Medulla oblongata (tissue), 1 donor: ENCODE results near the gene INTS7.
A peak's percentile ranks its signal among the peaks of the same experiment; 100 is the strongest.
"Not testable (repeated sequence)": the region's sequence is repeated elsewhere in the genome, so short reads cannot be mapped to it uniquely, and the experiment has no call there.

Experiments used
- DNase-seq: peaks from one replicate; pipeline ENCODE4 v3.0.0-alpha.2; 2015; ENCODE audit errors: extremely low spot score

The INTS7 gene

DNA sequence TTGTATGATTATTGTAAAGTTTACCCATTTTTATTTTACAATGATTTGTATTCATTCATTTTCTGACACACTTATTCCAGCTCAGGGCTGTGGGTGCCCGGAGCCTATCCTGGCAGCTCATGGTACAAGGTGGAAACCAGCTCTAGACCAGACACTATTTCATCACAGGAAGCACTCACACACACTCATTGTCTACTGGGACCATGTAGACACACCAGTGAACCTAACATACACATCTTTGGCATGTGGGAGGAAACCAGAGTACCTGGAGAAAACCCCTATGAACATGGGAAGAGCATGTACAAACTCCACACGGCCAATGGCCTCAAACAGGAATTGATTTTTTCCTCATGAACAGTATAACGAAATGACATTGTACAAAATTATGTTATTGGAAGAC, 2.5 kb upstream of the INTS7 start:
- no peak for DNase-seq

DNA sequence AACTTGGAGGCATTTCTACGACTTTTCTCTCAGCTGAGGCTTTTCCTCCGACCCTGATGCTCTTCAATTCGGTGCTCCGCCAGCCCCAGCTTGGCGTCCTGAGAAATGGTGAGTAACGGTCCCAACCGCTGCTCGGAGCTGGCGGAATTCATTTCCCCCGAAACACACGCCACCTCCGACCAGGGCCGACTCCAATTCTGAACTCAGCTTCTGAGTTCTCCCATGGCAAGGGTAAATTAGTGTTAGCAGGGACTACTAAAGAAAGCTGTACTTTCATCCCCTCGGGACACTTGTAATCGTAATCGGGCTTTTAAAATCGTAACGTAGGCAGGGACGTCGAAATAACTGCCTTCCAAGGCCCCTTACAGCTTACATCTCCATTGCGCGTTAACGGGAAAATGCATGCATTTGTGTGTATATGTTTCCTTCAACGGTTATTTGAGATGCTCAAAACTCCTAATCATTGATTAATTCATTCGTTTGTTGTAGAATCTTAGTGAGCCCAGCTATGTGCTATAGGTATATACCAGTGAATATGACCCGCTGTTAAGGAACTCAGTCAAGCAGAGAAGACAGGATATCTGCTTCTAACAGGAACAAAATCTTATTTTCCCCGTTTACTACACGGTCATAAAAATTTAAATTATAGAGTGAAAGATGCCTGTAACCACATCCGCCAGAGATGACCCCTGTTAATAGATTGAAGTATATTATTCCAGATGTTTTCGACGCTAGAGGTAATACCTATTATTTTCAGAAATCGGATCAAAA, 663 bp upstream of the INTS7 start:
- DNase-seq, result no peak

DNA sequence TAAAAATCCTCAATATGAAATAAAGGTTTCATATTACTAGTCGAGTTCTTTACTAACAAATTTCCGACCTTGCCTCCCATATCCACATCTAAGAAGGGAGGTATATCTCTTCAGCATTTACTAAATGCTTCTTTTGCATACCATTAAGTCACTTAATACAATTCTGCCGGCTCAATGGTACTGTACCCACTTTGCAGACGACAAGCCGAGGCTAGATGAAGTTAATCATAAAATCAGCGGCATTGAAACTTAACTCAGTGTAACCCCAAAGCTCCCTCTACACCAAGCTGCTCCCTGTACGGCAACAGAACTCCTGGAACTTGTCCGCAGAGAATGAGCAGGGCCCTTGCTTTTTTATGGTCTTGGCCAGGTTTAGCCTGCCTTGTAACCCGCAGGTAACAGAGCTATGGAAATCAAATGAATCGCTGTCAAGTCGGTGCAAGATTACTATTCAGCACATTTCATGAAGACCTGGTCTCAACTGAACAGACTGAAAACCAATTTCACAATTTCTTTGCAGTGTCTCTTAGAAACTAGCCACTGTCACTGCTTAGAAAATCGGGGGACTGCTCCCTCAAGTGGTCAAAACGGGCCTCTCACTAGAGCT, 738 bp downstream of the INTS7 start:
- no peak for DNase-seq

DNA sequence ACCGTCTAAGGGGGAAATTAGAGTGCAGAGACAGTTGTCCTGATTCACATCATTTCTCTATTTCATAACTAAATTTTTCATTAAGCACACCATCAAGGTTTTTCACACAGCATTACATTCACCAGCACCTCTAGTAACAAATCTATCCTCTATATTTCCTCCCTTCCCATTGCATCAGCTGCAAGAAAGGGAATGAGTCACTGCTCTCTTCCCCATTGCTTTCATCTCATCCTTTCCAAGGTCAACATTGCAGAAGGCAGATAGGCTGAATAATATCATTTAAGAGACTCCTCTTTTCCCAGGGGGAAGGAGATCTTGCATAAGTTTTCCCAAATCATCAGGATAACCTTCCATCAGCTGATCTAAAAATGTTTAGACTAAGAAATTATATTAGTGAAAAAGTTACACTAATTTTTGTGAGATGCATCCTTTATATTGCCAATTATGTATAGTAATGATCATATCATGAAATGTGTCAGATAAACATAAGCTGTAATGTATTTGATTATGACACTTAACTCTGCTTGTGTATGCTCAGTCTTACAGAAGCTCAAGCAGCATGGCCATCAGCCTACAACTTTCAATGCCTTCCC, 4.3 kb downstream of the INTS7 start:
- no peak for DNase-seq

DNA sequence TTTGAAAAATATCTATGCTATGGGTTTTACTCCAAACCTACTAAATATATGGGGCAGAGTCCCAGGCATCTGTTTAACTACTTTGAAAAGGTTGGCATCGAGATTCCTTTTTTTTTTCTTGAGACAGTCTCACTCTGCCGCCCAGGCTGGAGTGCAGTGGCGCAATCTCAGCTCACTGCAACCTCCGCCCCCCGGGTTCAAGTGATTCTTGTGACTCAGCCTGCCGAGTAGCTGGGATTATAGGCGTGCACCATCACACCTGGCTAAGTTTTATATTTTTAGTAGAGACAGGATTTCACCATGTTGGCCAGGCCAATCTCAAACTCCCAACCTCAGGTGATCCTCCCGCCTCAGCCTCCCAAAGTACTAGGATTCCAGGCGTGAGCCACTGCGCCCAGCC, 7.6 kb downstream of the INTS7 start:
- DNase-seq, result not testable (repeated sequence)

DNA sequence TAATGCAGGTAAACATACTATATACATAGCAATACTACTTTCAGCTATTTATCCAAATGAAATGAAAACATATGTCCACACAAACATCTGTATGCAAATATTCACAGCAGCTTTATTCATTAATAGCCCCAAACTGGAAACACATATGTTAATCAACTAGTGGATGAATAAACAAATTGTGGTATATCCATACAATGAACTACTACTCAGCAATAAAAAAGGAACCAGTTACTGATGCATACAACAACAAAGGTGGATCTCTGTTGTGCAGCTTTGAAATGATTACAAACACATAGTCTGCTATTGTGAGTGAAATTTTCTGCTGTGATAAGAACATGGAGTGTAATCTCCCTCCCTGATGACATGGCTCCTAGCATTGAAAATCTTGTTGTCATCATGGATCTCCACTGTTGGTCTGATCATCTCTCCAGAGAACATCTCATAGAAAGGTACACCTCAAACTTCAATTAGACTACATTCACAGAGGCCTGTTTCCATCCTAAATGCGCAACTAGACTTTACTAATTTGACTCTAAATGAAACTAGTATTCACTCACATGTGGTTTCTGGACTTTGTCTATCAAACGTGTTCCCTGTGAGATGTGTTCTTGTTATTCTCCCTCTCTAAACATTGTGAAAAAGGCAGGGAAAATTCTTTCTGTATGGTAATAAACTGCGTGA, 10.7 kb downstream of the INTS7 start:
- no peak for DNase-seq

DNA sequence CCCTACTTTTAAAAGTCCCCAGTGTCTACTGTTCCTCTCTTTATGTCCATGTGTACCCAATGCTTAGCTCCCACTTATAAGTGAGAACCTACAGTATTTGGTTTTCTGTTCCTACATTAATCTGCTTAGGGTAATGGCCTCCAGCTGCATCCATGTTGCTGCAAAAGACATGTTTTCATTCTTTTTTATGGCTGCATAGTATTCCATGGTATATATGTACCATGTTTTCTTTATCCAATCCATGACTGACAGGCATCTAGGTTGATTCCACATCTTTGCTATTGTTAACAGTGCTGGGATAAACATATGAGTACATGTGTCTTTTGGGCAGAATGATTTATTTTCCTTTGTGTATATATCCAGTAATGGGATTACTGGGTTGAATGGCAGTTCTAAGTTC, 12.4 kb downstream of the INTS7 start:
- DNase-seq, result not testable (repeated sequence)

DNA sequence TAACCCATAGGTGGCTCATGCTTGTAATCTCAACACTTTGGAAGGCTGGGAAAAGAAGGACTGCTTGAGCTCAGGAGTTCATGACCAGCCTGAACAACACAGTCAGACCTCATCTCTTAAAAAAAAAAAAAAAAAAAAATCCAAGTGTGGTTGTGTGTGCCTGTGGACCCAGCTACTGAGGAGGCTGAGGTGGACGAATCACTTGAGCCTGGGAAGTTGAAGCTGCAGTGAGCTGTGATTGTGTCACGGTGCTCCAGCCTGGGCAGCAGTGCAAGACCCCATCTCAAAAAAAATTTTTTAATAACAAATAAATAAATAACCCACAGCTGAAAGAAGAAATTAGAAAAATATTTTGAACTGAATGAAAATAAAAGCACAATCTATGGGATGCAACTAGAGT, 13.8 kb downstream of the INTS7 start:
- DNase-seq, result no peak

DNA sequence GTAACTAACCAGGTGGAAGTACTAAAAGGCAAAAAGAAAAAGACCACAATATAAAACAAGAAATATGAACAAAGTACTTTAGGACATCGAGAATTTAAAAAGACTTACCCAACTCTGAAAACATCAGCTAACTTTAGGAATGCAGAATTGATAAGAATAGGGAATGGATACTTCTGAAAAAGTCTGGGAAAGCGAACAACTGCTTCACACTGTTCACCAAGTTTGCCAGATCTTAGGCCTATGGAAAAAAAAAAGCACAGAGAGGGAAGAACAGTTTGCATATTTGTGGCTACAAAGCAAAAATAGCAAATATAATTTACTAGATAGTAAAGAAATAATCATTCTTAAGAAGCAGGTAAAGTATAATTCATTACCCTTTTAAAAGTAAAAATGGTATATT, 14.4 kb downstream of the INTS7 start:
- DNase-seq, result no peak

DNA sequence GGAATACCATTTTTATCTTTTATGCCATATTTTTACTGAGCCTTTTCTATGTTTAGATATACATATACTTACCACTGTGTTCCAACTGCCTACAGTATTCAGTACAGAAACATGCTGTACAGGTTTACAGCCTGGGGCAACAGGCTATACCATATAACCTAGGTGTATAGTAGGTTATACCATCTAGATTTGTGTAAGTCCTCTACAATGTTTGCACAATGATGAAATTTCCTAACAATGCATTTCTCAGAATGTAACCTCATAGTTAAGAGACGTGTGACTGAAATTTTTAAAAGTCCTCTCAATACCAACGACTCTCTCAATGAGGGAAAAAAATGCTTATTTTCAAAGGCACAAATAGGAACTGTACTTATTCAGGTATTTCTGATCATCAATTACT, 21.7 kb downstream of the INTS7 start:
- no peak for DNase-seq

DNA sequence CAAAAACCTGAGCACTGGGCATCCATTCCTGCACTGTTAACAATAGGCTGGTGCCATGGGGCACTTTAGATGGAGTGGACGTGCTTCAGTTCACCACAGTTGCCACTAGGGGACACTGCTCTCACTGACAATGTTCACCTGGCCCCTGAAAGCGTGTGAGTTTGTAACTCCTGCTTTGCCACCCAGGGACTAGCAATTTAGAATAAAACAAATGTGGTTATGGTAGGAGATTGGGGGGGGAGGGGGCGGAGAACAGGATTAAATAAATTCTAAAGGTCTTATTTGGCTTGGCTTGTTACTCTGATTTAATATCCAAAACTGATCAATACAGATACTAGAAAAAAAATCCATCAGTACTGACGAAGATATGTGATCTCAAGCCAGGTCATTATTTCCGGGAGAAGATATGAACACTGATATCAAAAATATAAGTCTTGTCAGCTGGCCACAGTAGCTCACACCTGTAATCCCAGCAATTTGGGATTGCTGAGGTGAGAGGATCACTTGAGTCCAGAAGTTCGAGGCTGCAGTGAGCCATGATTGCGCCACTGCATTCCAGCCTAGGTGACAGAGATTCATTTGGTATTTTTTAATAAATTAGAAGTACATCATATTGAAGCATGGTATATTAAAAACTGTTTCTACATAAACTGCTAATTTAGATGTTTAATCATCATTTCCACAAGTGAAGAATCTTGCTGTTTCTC, 23.2 kb downstream of the INTS7 start:
- peak; percentile 75 for DNase-seq

DNA sequence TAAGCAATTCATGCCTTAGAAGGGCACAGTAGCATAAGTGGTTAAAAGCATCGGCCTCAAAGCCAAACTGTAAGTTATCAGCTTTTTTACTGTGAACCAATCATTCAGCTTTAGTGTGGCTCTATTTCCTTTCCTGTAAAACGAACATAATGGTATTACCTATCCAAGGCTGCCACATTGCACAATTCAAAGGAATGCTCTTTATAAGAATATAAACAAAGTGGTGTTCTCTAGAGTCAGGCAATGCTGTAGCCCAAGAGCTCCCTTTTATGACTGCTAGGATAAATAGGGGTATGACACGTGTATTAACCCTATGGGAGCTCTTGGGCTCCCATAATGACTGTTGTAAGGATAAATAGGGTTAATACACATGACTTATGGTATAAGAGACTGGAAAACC, 25.4 kb downstream of the INTS7 start:
- no peak for DNase-seq

DNA sequence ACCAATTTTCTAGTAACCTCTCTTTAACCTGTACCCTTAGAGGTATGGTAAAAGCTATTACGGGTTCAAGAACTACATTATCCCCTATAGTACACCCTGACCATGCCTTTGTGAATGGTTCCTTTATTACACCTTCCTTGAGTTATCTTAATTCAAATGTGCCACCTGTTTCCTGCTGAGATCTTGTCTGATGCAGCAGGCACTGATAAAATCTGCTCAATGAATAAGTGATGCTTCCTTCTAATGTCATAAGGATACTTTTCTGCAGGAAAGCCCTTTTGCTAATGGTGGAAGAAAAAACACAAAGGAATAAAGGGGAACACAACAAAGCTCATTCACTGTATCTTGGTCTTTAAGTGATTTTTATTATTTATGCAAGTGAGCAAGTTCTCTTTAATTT, 25.8 kb downstream of the INTS7 start:
- no peak for DNase-seq

DNA sequence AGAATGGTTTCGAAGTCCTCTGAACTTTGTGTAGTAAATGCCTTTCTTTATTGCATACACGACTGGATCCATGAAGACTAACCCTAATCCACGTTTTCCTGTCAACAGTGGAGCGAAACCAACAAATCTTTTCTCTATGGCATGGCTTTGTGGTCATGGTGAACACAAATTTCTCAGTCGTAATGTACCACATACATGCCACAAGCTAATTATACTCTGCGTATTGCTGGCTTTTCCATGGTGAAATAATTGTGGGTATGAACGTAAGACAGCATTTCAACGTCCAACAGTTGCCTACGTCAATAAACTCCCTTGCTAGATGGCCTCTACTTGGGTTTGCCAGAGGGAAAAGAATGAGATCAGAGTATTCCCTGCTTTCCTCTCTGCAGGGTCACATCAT, 27.5 kb downstream of the INTS7 start:
- DNase-seq, result no peak

DNA sequence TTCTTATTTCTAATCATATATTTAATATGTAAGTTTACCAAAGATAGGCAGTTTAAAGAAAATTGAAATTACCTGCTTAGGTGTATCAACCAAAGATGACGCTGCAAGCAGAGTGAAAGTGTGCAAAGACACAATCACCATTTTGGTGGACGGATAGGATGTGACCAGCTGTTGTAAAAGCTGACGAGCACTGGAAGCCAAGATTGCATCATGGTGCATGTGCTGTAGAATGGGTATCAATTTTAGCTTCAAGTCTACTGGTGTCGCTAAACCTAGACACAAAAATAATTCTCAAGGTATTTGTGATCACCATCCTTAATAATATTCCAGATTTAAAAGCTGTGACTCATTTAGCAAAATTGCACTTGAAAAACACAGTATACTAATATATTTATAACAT, 28.2 kb downstream of the INTS7 start:
- no peak for DNase-seq

DNA sequence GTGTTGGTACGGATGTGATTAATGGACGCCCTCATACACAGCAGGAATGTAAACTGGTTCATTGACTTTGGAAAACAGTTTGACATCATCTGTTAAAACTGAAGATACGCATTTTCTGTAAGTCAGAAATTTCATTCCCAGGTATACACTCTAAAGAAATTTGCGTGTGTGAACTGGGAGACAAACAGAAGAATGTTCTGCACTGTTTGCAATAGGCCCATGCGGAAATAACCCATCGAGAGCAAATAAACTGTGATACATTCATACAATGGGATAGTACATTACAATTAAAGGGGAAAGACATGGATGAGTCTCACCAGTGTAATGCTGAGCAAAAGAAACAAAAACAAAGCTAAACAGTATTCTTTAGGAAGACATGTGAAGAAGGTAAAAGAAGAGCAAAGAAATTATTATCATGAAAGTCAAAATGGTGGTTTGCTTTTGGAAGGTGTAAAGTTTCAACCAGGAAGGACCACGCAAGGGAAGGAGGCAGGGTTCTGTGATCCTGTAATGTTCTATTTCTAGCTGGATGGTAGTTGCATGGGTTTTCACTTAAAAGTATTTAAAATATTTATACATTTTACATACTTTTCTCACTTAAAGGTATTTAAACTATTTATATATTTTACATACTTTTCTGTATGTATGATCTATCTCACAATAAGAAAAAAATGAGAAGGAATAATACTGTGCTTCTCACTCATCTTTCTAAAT, 30.3 kb downstream of the INTS7 start:
- DNase-seq, result no peak

DNA sequence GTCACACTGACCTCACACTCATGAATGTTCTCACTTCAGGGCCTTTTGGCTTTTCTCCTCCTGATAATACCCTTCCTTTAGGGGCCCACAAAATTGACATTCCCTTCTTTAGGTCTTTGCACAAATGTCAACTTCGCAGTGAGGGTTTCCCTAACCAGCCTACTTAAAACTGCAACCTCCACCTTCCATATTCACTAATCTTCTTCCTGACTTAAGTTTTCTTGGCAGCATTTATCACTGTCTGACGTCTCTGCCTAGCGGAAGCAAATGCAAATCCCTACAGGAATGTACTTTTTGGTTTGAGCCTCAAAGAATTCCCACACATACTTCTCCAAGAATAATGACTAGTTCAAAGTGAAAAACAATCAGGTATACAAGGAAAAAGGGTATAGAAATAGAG, 32.8 kb downstream of the INTS7 start:
- DNase-seq, result no peak

DNA sequence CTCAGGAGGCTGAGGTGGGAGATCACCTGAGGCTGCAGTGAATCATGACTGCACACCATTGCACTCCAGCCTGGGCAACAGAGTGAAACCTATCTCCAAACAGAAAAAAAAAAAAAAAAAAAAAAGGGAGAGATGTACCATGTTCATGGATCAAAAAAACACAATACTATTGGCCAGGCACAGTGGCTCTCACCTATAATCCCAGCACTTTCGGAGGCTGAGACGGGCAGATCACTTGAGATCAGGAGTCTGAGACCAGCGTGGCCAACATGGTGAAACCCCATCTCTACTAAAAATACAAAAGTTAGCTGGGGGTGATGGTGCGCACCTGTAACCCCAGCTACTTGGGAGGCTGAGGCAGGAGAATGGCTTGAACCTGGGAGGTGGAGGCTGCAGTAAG, 37.9 kb downstream of the INTS7 start:
- DNase-seq, result not testable (repeated sequence)

DNA sequence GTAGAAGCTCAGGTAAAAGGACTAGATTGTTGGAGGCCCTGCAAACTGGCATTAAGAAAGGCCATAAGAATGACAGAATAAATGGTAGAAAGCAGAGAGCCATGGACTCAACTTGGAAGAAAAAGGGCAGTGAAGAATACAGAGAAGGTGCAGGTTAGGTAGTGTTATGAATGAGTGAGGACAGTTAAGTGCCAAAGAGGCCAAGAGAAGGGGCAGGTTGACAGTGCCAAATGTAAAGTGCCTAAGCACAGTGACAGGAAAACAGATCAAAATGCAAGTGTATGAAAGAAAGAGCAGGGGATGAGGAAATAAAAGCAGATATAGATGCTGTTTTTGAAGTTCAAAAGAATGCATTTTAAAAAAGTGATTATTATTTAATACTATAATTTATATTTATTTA, 43.7 kb downstream of the INTS7 start:
- no peak for DNase-seq

DNA sequence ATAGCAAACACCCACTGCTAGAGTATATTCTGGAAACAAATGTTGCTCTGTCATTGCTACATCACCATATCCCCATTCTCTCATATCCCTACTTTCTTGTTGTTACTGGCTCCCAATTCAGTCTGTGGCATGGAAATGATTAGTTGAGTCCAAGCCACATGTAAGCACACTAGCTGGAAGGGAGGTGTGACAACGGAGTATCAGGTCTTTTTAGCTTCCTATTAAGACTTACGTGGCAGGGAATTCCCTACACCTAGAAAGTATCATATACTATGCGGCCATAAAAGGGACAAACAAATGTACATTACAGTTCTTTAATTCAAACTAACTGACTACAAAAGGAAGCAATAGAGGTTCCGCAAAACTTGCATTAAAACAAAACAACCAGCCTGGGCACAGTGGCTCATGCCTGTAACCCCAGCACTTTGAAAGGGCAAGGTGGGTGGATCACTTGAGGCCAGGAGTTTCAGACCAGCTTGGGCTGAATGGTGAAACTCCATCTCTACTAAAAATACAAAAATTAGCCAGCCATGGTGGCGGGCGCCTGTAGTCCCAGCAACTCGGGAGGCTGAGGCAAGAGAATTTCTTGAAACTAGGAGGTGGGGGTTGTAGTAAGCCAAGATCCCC, 48.6 kb downstream of the INTS7 start:
- no peak for DNase-seq
